Memory B cell (primary cell): Measurements from ENCODE around the gene PAQR6.

ENCODE experiments used
- ATAC-seq: fragments of 150-1000 bp; cut with Tn5 transposase; 2 replicates; pipeline ENCODE4 v1.10.0; 2021; ENCODE audit warnings: low read depth, mild to moderate bottlenecking, moderate library complexity
- DNase-seq, 2 donors: peaks; one replicate each; pipeline ENCODE4 v3.0.0; 2022; ENCODE audit warnings: low spot score in 2 of 2
- H3K27ac Mint-ChIP-seq: one replicate; pipeline ENCODE4 v1.8.0; 2022; ENCODE audit warnings: mild to moderate bottlenecking, moderate library complexity, mixed read lengths
- H3K27me3 Mint-ChIP-seq: one replicate; pipeline ENCODE4 v1.8.0; 2022; ENCODE audit warnings: mixed read lengths
- H3K36me3 Mint-ChIP-seq: one replicate; pipeline ENCODE4 v1.8.0; 2022; ENCODE audit warnings: mild to moderate bottlenecking, mixed read lengths
- H3K4me1 Mint-ChIP-seq: one replicate; pipeline ENCODE4 v1.8.0; 2022; ENCODE audit warnings: mixed read lengths
- H3K4me3 Mint-ChIP-seq: one replicate; pipeline ENCODE4 v1.8.0; 2022; ENCODE audit warnings: mild to moderate bottlenecking, moderate library complexity, mixed read lengths
- H3K9me3 Mint-ChIP-seq: one replicate; pipeline ENCODE4 v1.8.0; 2022; ENCODE audit warnings: mixed read lengths

The PAQR6 gene

DNA sequence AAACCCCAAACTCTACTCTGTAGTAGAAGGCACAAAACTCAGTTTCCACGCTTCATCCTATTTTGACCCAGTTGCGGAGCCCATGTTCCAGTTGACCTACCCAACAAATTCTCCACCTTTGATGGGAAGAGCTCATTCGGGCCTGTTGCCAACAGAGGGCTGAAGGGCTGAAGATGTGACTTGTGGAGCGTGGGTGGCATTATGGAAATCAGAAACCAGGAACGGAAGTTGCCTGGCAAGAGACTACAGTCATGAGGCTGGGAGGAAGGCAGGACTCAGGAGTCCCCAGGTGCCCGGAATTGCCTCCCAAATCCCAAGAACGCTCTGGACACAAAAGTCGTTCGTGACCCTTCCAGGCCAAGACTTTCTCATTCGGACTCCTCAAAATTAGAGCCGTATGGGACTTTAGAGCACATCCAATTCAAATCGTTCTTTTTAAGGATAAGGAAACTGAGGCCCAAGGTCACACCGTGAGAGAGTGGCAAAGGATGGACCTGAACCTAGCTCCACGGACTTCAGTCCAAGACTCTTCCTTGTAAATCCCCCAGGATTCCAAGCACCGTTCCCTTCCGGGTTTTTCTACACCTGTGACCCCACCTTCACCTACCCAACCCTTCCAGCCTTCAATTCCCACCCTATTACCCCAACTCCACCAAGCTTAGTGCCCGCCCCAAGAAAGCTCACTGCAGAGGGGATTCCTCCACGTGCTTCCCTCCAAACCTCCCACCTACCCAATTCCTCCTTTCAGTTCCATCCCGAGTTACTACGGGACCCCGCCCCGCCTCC, 34.0 kb upstream of the PAQR6 start:
- Mint-ChIP-seq H3K27me3 (no peaks in the 10 kb centered on the region), H3K27ac (peak overlapping the region; percentile 94), H3K4me3 (peak overlapping the region; percentile 98), H3K9me3 (no peaks in the 10 kb centered on the region), H3K36me3 (peaks cover 13% of the 10 kb centered on the region), H3K4me1 (peaks cover 29% of the 10 kb centered on the region)
- ATAC-seq: no peak
- DNase-seq: no peak

GRCh38 chr1:156281281-156281680, 33.4 kb upstream of the PAQR6 start:
- no peak for DNase-seq
- H3K4me1 Mint-ChIP-seq: peaks cover 29% of the 10 kb centered on the region
- H3K9me3 Mint-ChIP-seq: no peaks in the 10 kb centered on the region
- H3K4me3 Mint-ChIP-seq: peak overlapping the region; percentile 98
- no peaks in the 10 kb centered on the region for H3K27me3 Mint-ChIP-seq
- peak; percentile 9 for ATAC-seq
- H3K27ac Mint-ChIP-seq: peak overlapping the region; percentile 94
- H3K36me3 Mint-ChIP-seq: peaks cover 13% of the 10 kb centered on the region

GRCh38 chr1:156279837-156280236, 32.0 kb upstream of the PAQR6 start:
- ATAC-seq (no peak), DNase-seq (no peak)
- no peaks in the 10 kb centered on the region for H3K27me3 Mint-ChIP-seq
- H3K36me3 Mint-ChIP-seq: peaks cover 16% of the 10 kb centered on the region
- peaks cover 29% of the 10 kb centered on the region for H3K4me1 Mint-ChIP-seq
- no peak overlapping the region for H3K4me3 Mint-ChIP-seq
- no peak overlapping the region for H3K27ac Mint-ChIP-seq
- no peaks in the 10 kb centered on the region for H3K9me3 Mint-ChIP-seq

DNA sequence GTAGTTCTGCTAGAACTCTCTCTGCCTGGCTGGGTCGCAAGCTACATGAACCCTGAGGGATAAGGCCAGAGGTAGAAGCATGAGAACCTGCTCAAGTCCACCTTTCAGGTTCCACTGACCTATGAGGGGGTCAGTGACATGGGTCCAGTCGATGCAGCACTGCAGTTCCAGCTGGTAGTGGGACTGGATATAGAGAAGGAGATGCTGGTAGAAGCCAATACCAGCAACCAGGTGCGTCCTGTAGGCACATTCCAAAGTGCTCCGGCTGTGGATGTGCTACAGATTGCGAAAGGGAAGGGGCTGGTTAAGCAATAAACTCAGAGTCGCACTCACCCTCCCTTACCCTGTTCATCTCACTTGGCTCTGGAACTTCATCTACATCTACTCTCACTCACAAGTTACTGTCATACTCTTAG, 29.1 kb upstream of the PAQR6 start:
- no peak for ATAC-seq
- H3K4me3 Mint-ChIP-seq: no peak overlapping the region
- no peaks in the 10 kb centered on the region for H3K9me3 Mint-ChIP-seq
- H3K27me3 Mint-ChIP-seq: no peaks in the 10 kb centered on the region
- no peak overlapping the region for H3K27ac Mint-ChIP-seq
- peaks cover 33% of the 10 kb centered on the region for H3K36me3 Mint-ChIP-seq
- DNase-seq: no peak
- H3K4me1 Mint-ChIP-seq: peaks cover 11% of the 10 kb centered on the region

DNA sequence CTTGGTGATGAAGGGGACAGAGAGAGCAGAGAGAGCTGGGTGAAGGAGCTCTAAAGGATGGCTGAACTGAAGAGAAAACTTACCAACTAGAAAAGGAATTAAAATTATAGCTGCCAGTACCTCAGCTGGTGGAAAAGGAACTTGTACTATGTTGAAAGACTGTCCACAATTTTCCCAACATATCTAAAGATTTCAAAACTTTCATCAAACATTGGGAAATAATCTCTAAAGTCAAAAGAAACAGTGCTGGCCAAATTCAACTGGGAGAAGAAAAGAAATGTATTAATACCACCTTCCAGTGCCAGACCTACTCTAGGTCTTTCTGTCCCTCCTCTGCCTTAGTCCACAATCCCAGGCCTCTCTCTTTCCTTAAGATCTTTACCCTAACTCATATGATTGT, 28.7 kb upstream of the PAQR6 start:
- Mint-ChIP-seq H3K36me3 (peaks cover 33% of the 10 kb centered on the region), H3K9me3 (no peaks in the 10 kb centered on the region), H3K27ac (no peak overlapping the region), H3K4me1 (peaks cover 10% of the 10 kb centered on the region), H3K27me3 (no peaks in the 10 kb centered on the region), H3K4me3 (no peak overlapping the region)
- no peak for ATAC-seq
- no peak for DNase-seq

DNA sequence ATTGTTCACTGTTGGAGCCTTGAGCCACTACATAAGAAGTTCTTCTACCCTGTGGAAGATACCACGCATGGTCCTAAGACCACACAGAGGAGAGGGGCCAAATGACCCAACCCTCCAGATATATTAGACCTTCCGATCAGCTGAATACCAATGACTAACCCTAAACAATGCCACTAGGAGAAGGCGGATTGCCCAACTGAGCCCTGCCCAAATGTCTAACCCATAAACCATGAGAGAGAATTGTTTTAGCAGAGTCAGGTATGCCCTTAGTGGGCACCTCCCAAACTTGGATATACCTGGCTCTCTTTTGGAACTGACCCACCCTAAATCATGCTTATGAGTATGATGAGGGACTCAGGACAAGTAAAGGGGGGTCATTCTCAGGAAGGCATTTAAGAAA, 22.5 kb upstream of the PAQR6 start:
- Mint-ChIP-seq H3K36me3 (peaks cover 53% of the 10 kb centered on the region), H3K4me3 (no peak overlapping the region), H3K9me3 (no peaks in the 10 kb centered on the region), H3K27ac (no peak overlapping the region), H3K27me3 (no peaks in the 10 kb centered on the region), H3K4me1 (no peaks in the 10 kb centered on the region)
- ATAC-seq (no peak), DNase-seq (no peak)

DNA sequence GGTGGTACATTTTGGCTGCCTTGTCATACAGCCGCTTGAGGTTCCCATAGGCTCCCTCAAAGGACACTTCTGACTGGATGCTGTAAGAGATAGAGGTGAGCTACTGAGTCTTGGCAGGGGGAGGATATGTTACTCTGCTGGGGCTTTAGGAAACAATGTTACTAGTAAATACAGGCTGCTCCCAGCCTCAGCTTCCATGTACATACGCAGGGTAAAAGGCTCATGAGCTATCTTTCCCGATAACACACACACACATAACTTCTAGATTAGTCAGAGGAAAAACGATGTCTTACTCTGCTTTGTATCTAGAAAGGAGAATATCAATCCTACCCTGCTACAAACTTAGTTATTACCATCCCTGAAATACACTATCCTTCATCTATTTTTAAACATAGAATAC, 20.5 kb upstream of the PAQR6 start:
- ATAC-seq (no peak), DNase-seq (no peak)
- Mint-ChIP-seq H3K27ac (no peak overlapping the region), H3K27me3 (no peaks in the 10 kb centered on the region), H3K36me3 (peaks cover 51% of the 10 kb centered on the region), H3K9me3 (no peaks in the 10 kb centered on the region), H3K4me3 (no peak overlapping the region), H3K4me1 (no peaks in the 10 kb centered on the region)

- no peak for ATAC-seq
- Mint-ChIP-seq H3K9me3 (no peaks in the 10 kb centered on the region), H3K4me3 (no peak overlapping the region), H3K27me3 (no peaks in the 10 kb centered on the region), H3K4me1 (no peaks in the 10 kb centered on the region), H3K36me3 (peaks cover 54% of the 10 kb centered on the region), H3K27ac (no peak overlapping the region)
- no peak for DNase-seq
Measured at GRCh38 chr1:156266051-156266450, 18.2 kb upstream of the PAQR6 start.

DNA sequence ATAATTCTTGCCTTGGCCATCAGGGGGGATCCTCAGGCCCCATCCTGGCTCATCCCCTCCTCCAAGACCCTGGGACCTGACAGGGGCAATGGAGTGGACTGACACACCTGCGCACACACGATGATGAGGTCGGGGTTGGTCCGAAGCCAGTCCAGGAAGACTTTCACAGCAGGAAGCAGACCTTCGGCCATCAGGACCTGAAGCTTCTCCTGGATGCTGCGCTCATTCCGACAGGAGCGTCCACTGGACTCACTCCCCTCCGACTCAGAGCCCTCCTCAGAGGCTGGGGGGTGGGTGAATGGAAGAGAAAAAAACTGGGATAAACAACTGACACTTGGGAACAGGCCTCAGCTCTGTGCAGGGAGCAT, 15.4 kb upstream of the PAQR6 start:
- Mint-ChIP-seq H3K27me3 (no peaks in the 10 kb centered on the region), H3K27ac (no peak overlapping the region), H3K4me1 (no peaks in the 10 kb centered on the region), H3K9me3 (no peaks in the 10 kb centered on the region), H3K36me3 (peaks cover 62% of the 10 kb centered on the region), H3K4me3 (no peak overlapping the region)
- ATAC-seq (no peak), DNase-seq (no peak)

- Mint-ChIP-seq H3K27me3 (no peaks in the 10 kb centered on the region), H3K9me3 (no peaks in the 10 kb centered on the region), H3K4me3 (no peak overlapping the region), H3K36me3 (peaks cover 62% of the 10 kb centered on the region), H3K27ac (peak overlapping the region; percentile 9), H3K4me1 (no peaks in the 10 kb centered on the region)
- DNase-seq (no peak), ATAC-seq (no peak)
Measured at GRCh38 chr1:156262461-156263287, 14.8 kb upstream of the PAQR6 start.

DNA sequence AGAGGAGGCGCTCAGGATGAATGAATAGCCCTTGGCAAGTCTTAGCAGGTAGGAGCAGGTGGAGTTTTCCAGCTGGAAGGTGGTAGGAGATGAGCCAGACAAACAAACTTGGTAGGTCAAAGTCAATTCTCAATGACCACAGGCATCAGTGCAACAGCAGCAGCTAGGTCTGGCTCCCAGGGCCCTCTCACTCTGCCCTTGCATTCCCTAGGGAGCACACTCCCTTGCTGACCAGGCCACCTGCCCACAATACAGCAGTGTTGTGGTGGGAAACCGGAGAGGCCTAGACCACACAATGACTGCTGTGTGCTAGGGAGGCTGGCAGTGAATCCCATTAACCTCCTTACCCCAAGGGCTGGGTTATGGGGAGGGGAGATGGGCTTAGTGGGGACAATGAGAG, 13.0 kb upstream of the PAQR6 start:
- no peak for DNase-seq
- H3K27ac Mint-ChIP-seq: peak overlapping the region; percentile 38
- ATAC-seq: no peak
- H3K27me3 Mint-ChIP-seq: no peaks in the 10 kb centered on the region
- no peak overlapping the region for H3K4me3 Mint-ChIP-seq
- peaks cover 51% of the 10 kb centered on the region for H3K36me3 Mint-ChIP-seq
- no peaks in the 10 kb centered on the region for H3K9me3 Mint-ChIP-seq
- no peaks in the 10 kb centered on the region for H3K4me1 Mint-ChIP-seq

DNA sequence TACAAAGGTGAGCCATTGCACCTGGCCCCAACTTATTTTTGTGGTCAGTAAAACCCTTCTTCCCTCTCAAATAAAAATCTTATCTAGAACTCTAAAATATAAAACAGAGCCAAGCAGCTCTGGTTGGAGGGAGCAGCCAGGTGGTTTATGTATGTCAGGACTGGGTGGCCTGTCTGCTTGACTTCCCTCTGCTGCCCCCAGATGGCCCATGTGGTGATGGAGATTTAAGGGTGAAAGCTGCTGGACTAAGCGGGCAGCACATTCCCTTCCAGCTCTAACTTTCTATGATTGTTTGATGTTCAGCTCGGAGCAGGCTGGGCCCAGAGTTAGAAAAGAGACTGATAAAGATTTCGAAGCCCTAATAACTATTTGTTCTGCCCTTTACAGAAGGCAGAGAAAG, 11.9 kb upstream of the PAQR6 start:
- no peaks in the 10 kb centered on the region for H3K27me3 Mint-ChIP-seq
- ATAC-seq (no peak), DNase-seq (no peak)
- H3K27ac Mint-ChIP-seq: no peak overlapping the region
- H3K4me3 Mint-ChIP-seq: no peak overlapping the region
- H3K4me1 Mint-ChIP-seq: no peaks in the 10 kb centered on the region
- H3K9me3 Mint-ChIP-seq: no peaks in the 10 kb centered on the region
- H3K36me3 Mint-ChIP-seq: peaks cover 46% of the 10 kb centered on the region

DNA sequence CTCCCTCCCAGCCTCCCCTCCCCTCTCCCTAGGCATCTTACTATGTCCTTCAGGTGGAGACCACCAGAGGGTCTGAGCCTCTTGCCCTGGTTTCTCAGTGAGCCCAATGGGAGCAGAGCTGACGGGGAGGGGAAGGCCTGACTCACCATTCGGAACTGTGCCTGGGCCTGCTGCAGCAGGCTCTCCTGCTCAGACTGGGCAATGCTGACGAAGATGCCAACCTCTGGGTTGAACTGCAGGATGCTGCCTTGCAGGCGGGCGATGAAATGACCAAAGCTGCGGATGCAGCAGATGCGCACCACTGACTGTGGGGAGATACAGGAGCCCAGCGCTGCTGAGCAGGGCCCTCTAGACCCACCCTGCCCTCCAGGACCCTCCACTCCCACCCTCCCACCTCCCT, 11.0 kb upstream of the PAQR6 start:
- Mint-ChIP-seq H3K36me3 (peaks cover 44% of the 10 kb centered on the region), H3K4me1 (no peaks in the 10 kb centered on the region), H3K27me3 (no peaks in the 10 kb centered on the region), H3K4me3 (no peak overlapping the region), H3K9me3 (no peaks in the 10 kb centered on the region), H3K27ac (no peak overlapping the region)
- DNase-seq (no peak), ATAC-seq (no peak)

DNA sequence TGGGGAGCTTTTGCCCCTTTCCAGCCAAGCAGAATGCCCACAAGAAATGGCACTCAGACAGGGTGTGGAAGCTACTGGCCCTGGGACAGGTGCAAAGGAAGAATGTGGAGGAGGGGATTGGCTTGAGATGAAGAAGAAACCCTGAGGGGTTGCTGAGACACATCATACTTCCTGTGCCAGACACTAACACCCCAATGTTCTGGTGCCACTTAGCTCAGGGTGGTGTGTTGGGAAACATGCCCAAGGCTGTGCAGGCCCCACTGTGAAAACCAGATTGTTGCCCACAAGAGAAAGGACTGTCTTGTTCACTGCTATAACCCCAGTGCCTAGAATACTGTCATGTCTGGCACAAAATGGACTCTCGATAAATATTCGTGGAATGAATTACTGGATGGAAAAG, 9.9 kb upstream of the PAQR6 start:
- Mint-ChIP-seq H3K36me3 (peaks cover 43% of the 10 kb centered on the region), H3K27ac (no peak overlapping the region), H3K4me1 (no peaks in the 10 kb centered on the region), H3K4me3 (no peak overlapping the region), H3K9me3 (no peaks in the 10 kb centered on the region), H3K27me3 (no peaks in the 10 kb centered on the region)
- no peak for ATAC-seq
- DNase-seq: no peak
